ENCODE results near the gene CFAP46. TPM values are rescaled to one million over a fixed set of nuclear protein-coding genes. Genes with fewer than 3 reads are reported as not detected.

CFAP46 gene
- total RNA-seq, 4 donors from 2014 or later, result 0.19 to 0.92 (median 0.54) TPM

DNA sequence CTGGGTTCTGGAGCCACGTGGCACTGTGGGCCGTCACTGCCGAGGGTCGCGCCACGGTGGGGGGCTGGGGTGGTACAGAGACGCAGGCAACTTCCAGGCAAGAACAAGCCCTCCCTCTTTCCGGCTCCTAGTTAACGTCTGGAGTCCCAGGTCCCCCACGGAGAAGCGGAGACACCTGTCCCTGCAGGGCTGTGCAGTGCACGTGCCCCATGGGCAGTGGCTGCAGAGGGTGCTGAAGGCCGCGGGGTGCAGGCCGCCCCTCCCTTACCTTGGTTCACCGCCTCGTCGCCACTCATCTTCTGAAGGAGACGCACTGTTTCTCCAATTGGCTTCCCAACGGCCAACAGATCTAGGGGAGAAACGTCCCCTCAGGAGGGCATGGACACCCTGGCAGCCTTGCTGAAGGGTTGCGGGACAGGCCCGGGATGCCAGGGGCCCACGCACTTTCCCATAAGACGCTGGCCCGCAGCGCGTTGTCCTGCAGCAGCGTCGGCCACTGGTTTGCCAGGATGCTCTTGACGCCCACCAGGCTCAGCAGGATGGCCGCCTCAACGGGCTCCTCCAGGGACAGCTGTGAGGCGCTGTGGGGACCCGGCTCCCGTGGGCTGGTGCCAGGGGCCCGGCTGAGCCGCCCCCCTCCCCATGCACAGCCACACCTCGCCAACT lies 132.1 kb downstream of the CFAP46 start:
- Histone ChIP-seq H3K4me3 (no peak overlapping the region), H3K27ac (no peak overlapping the region), H3K27me3 (peaks cover 0 to 72% (median 0%) of the 10 kb centered on the region in 4 donors), H3K9me3 (no peaks in the 10 kb centered on the region), H3K36me3 (no peaks in the 10 kb centered on the region), H3K4me1 (no peaks in the 10 kb centered on the region)
- no peak for DNase-seq
- intact Hi-C loops (cut with DNase I), result no loop called here
- TF ChIP-seq CTCF (IDR thresholded peaks at IDR 0.05), result no peak
- 73 to 80% methylated on average over 4 to 8 of the region's 39 CpGs for WGBS, 2 donors

DNA sequence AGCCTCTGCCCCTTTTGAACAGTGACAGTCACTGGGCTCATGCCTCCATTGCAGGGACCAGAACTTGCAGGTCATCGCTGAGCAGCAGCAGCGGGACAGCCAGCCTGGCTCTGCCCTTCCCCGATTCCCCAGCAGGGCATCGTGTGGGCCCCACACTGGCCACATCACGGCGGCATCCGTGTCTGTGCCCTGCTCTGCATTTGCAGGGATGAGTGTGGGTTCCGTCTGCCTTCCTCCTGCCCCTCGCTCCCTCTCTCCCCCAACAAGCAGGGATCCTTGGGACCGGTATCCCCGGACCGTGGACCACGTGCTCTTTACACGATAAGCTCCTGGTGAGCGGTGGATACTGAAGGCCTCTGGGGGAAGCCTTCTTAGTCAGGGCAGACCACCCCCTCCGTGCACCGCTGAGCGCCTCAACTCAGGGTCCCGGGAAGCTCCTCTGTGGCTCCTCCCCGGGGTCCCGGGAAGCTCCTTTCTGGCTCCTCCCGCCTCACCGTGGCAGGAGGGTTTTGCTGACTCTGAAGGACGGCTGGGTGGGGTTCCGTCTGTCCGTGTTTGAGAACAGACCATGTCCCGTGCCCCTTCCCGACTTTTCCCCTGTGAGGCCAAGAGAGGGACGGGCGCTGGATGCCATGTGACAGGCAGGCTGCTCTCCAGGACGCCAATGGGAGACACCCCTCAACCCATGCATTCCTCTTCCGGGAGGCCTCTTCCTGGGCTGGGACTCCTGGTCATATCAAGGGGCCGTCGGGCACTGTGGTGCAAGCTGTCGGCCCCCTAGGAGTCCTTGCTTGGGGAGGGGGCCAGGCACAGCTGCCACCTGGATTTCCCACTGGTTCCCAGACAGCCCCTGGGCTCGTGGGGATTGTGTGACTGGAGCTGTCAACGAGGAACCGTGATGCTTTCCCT lies 132.9 kb downstream of the CFAP46 start:
- no peak for TF ChIP-seq POLR2A (IDR thresholded peaks at IDR 0.05)
- no peak for DNase-seq
- WGBS, 2 donors, result 87 to 93% methylated on average over 9 to 10 of the region's 38 CpGs
- H3K36me3 ChIP-seq, result no peaks in the 10 kb centered on the region
- H3K9me3 ChIP-seq, result no peaks in the 10 kb centered on the region
- intact Hi-C loops (cut with DNase I), result no loop called here
- H3K4me1 ChIP-seq, result no peaks in the 10 kb centered on the region
- peaks cover 0 to 73% (median 0%) of the 10 kb centered on the region in 4 donors for H3K27me3 ChIP-seq
- H3K27ac ChIP-seq, result no peak overlapping the region
- no peak overlapping the region for H3K4me3 ChIP-seq

DNA sequence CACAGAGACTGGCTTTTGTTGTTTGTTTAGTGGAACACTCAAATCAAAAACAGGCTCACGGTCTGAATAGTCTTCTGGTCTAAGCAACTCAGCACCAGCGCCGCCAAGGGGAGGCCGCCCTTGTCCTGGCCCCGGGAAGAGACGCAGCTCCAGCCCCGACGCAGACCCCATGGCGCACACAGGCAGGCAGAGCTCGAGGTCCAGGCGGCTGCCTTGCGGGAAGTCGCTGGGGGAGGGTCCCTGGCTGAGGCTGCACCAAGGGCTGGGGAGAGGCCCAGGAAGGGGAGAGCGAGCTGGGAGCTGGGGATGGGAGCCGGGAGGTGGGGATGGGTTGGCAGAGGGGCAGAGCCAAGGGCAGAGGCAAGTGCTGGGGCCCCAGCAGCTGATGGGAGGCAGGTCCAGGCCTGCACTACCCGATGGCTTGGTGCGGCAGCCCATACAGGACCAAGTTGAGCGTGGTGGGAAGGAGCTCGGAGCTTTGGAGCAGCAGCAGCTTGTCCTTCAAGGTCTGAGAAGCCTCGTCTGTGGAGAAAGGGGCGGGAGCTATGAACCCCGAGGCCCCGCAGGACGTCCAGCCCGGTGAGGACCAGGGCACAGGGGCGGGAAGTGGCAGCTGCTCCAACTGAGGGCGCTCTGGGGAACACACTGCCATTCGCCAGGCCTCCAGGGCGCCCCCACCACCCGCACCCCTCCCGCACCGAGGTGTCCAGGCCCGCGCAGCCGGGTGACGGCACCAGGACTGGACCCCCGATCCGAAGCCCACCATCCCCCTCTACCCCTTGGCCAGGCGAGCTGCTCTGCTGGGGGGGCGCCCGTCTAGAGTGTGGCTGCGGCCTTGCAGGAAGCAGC lies 133.8 kb downstream of the CFAP46 start:
- intact Hi-C loops (cut with DNase I), result no loop called here
- H3K4me3 ChIP-seq, result no peak overlapping the region
- H3K27ac ChIP-seq, result no peak overlapping the region
- no peaks in the 10 kb centered on the region for H3K4me1 ChIP-seq
- H3K27me3 ChIP-seq, result peaks cover 0 to 64% (median 0%) of the 10 kb centered on the region in 4 donors
- DNase-seq, result no peak
- TF ChIP-seq POLR2A (IDR thresholded peaks at IDR 0.05) (no peak), CTCF (IDR thresholded peaks at IDR 0.05) (no peak)
- no peaks in the 10 kb centered on the region for H3K36me3 ChIP-seq
- no peaks in the 10 kb centered on the region for H3K9me3 ChIP-seq
- WGBS, 2 donors, result 30 to 59% methylated on average over 4 to 8 of the region's 42 CpGs

DNA sequence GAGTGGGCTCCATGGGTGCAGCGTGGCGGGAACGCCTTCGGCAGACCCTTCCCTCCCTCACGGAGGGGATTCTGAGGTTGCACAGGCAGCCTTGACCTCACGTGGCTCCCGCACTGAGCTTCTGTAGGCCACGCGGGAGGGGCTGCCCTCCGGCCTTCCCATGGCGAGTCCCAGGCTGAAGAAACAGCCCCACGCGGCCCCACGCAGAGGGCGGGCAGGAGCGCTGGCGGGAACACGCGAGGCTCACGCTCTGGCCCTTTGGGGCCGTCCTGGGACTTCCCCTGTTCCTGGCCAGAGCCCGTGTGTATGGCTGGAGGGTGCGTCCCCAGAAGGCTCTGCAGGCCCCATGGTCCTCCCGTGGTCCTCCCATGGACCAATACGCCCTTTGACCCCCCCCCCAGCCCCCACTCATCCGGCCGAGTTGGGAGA lies 134.7 kb downstream of the CFAP46 start:
- Histone ChIP-seq H3K9me3 (no peaks in the 10 kb centered on the region), H3K36me3 (no peaks in the 10 kb centered on the region), H3K27me3 (peaks cover 0 to 57% (median 0%) of the 10 kb centered on the region in 4 donors), H3K4me3 (no peak overlapping the region), H3K4me1 (no peaks in the 10 kb centered on the region), H3K27ac (no peak overlapping the region)
- WGBS, 2 donors, result no CpG with 5 or more reads among the region's 27 CpGs
- DNase-seq, result no peak
- intact Hi-C loops (cut with DNase I), result no loop called here
- no peak for TF ChIP-seq CTCF (IDR thresholded peaks at IDR 0.05)
- TF ChIP-seq POLR2A (IDR thresholded peaks at IDR 0.05), result no peak

DNA sequence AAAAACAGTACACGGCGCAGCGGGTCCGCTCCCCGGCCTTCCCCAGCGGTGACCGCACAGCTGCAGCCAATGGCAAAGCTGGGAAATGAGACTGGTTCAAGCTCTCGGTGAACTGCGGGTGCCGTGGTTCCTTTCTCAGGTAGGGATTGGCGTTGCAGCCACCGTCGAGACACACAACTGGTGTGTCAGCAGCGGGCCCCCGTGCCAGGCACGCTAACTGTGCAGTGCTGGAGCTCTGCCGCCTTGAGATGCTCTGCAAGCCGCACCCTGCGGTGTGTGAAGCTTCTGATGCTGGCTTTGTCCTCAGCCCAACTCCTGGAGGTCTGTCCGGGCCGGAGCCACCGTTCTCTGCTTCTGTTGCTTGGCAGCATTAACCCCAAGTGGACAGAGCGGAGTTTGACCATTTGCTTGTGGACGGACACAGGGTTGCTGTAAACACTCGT lies 135.8 kb downstream of the CFAP46 start:
- intact Hi-C loops (cut with DNase I), result no loop called here
- DNase-seq, result no peak
- Histone ChIP-seq H3K4me1 (no peaks in the 10 kb centered on the region), H3K27ac (no peak overlapping the region), H3K27me3 (peaks cover 0 to 52% (median 0%) of the 10 kb centered on the region in 4 donors), H3K36me3 (no peaks in the 10 kb centered on the region), H3K9me3 (peaks cover 0 to 5% (median 3%) of the 10 kb centered on the region in 3 donors), H3K4me3 (no peak overlapping the region)
- TF ChIP-seq CTCF (IDR thresholded peaks at IDR 0.05), result no peak
- TF ChIP-seq POLR2A (IDR thresholded peaks at IDR 0.05), result no peak
- 81 to 86% methylated on average over 10 to 15 of the region's 25 CpGs for WGBS, 2 donors

All from esophagus squamous epithelium (tissue), 5 donors.